Immature natural killer cell (primary cell): ENCODE measurements around the gene CCDC87. TPM values are rescaled to one million over a fixed set of nuclear protein-coding genes. Genes with fewer than 3 reads are reported as not detected.
A peak's percentile ranks its signal among the peaks of the same experiment; 100 is the strongest.
"Not testable (repeated sequence)": the region's sequence is repeated elsewhere in the genome, so short reads cannot be mapped to it uniquely, and the experiment has no call there.

Source experiments
- DNase-seq, 3 donors: peaks; one replicate each; pipeline ENCODE4 v3.0.0; 2022; ENCODE audit warnings: mixed read lengths in 1 of 3
- H3K27ac Mint-ChIP-seq, 6 donors: one replicate each; pipeline ENCODE4 v1.8.0; 2020; ENCODE audit warnings: mixed read lengths in 6 of 6, mild to moderate bottlenecking in 5 of 6, inconsistent platforms in 4 of 6, moderate library complexity in 3 of 6
- H3K27me3 Mint-ChIP-seq, 3 donors: one replicate each; pipeline ENCODE4 v1.8.0; 2020 to 2021; ENCODE audit warnings: low read depth in 3 of 3, mild to moderate bottlenecking in 3 of 3, mixed read lengths in 3 of 3, moderate library complexity in 3 of 3, inconsistent platforms in 1 of 3
- H3K36me3 Mint-ChIP-seq, 3 donors: one replicate each; pipeline ENCODE4 v1.8.0; 2020; ENCODE audit warnings: mixed read lengths in 3 of 3, inconsistent platforms in 2 of 3, mild to moderate bottlenecking in 2 of 3
- H3K4me1 Mint-ChIP-seq, 2 donors: one replicate each; pipeline ENCODE4 v1.8.0; 2020; ENCODE audit warnings: inconsistent platforms in 2 of 2, mild to moderate bottlenecking in 2 of 2, mixed read lengths in 2 of 2, moderate library complexity in 1 of 2
- H3K4me3 Mint-ChIP-seq, 5 donors: one replicate each; pipeline ENCODE4 v1.8.0; 2020; ENCODE audit warnings: mild to moderate bottlenecking in 5 of 5, mixed read lengths in 5 of 5, inconsistent platforms in 3 of 5, moderate library complexity in 3 of 5
- H3K9me3 Mint-ChIP-seq, 6 donors: one replicate each; pipeline ENCODE4 v1.8.0; 2020; ENCODE audit warnings: mild to moderate bottlenecking in 6 of 6, mixed read lengths in 6 of 6, inconsistent platforms in 4 of 6, moderate library complexity in 3 of 6
- polyA plus RNA-seq, 3 donors: library from polyadenylated mRNA; unstranded; fragments of 300-500 nt; fragmentation: Illumina TruSeq; gene quantifications; one replicate each; pipeline ENCODE4 v1.2.3, GENCODE V29; 2021

The CCDC87 gene
- polyA plus RNA-seq, 3 donors from 2014 or later: not detected

GRCh38 chr11:66548774-66549630, 43.9 kb downstream of the CCDC87 start:
- H3K9me3 Mint-ChIP-seq: no peaks in the 10 kb centered on the region
- no peak for DNase-seq
- H3K27me3 Mint-ChIP-seq: peaks cover 0 to 4% (median 3%) of the 10 kb centered on the region in 3 donors
- H3K36me3 Mint-ChIP-seq: no peaks in the 10 kb centered on the region
- peaks cover 20 to 21% of the 10 kb centered on the region in 2 donors for H3K4me1 Mint-ChIP-seq
- H3K27ac Mint-ChIP-seq: peak overlapping the region in 2 of 6 donors; percentile 10 to 20
- H3K4me3 Mint-ChIP-seq: peak overlapping the region in 3 of 5 donors; percentile 21 to 53 (median 39)

GRCh38 chr11:66548041-66548440, 44.8 kb downstream of the CCDC87 start:
- no peak overlapping the region for H3K27ac Mint-ChIP-seq
- no peaks in the 10 kb centered on the region for H3K9me3 Mint-ChIP-seq
- H3K27me3 Mint-ChIP-seq: peaks cover 0 to 5% (median 3%) of the 10 kb centered on the region in 3 donors
- H3K4me3 Mint-ChIP-seq: peak overlapping the region in 2 of 5 donors; percentile 33 to 42
- no peak for DNase-seq
- H3K4me1 Mint-ChIP-seq: peaks cover 30% of the 10 kb centered on the region in 2 donors
- peaks cover 0 to 3% (median 0%) of the 10 kb centered on the region in 3 donors for H3K36me3 Mint-ChIP-seq

GRCh38 chr11:66547662-66548009, 45.2 kb downstream of the CCDC87 start:
- H3K36me3 Mint-ChIP-seq: peaks cover 0 to 3% (median under 1%) of the 10 kb centered on the region in 3 donors
- H3K27me3 Mint-ChIP-seq: peaks cover 0 to 5% (median 3%) of the 10 kb centered on the region in 3 donors
- H3K27ac Mint-ChIP-seq: no peak overlapping the region
- H3K4me3 Mint-ChIP-seq: peak overlapping the region in 1 of 5 donors; percentile 33
- DNase-seq: no peak
- H3K9me3 Mint-ChIP-seq: no peaks in the 10 kb centered on the region
- H3K4me1 Mint-ChIP-seq: peaks cover 33 to 34% of the 10 kb centered on the region in 2 donors

- Mint-ChIP-seq H3K27me3 (peaks cover 0 to 6% (median 5%) of the 10 kb centered on the region in 3 donors), H3K27ac (peak overlapping the region; percentile 6 to 90 (median 74)), H3K4me1 (peaks cover 38 to 40% of the 10 kb centered on the region in 2 donors)
Observed at GRCh38 chr11:66546966-66547661, 45.7 kb downstream of the CCDC87 start.

GRCh38 chr11:66546368-66546965, 46.4 kb downstream of the CCDC87 start, which contains the start of gene ACTN3:
Gene ACTN3 (plus strand): TSS chr11:66546903. CDS start chr11:66546938, 35 bp downstream.
- Mint-ChIP-seq H3K9me3 (no peaks in the 10 kb centered on the region), H3K36me3 (peaks cover 7 to 11% (median 10%) of the 10 kb centered on the region in 3 donors), H3K27me3 (peaks cover 0 to 8% (median 6%) of the 10 kb centered on the region in 3 donors), H3K4me1 (peaks cover 39 to 42% of the 10 kb centered on the region in 2 donors), H3K4me3 (peak within 1 kb of the TSS; percentile 86 to 92 (median 88)), H3K27ac (peak within 1 kb of the TSS; percentile 76 to 90 (median 82))
- DNase-seq: peak in 1 of 3 donors; percentile 13

More at GRCh38 chr11:66546966-66547661, 45.7 kb downstream of the CCDC87 start:
- H3K9me3 Mint-ChIP-seq: no peaks in the 10 kb centered on the region
- no peak for DNase-seq
- H3K36me3 Mint-ChIP-seq: peaks cover 2 to 6% (median 4%) of the 10 kb centered on the region in 3 donors
- H3K4me3 Mint-ChIP-seq: peak overlapping the region; percentile 86 to 92 (median 88)

- Mint-ChIP-seq H3K4me1 (peaks cover 39 to 42% of the 10 kb centered on the region in 2 donors), H3K4me3 (peak within 1 kb of the TSS; percentile 86 to 93 (median 90)), H3K27me3 (peaks cover 0 to 8% (median 7%) of the 10 kb centered on the region in 3 donors), H3K9me3 (no peaks in the 10 kb centered on the region), H3K27ac (peak within 1 kb of the TSS; percentile 84 to 93 (median 90)), H3K36me3 (peaks cover 9 to 12% (median 11%) of the 10 kb centered on the region in 3 donors)
- peak; percentile 88 to 89 (median 89) for DNase-seq
Observed at GRCh38 chr11:66545701-66546367, 47.0 kb downstream of the CCDC87 start, which contains the start of gene ZDHHC24. Gene ZDHHC24 (minus strand): TSS chr11:66546048. CDS start chr11:66546003, 45 bp downstream.

- peak overlapping the region; percentile 84 to 93 (median 88) for H3K4me3 Mint-ChIP-seq
- not testable (repeated sequence) for DNase-seq, H3K27me3 Mint-ChIP-seq, H3K9me3 Mint-ChIP-seq
- H3K4me1 Mint-ChIP-seq: peaks cover 39 to 42% of the 10 kb centered on the region in 2 donors
- peak overlapping the region; percentile 85 to 93 (median 90) for H3K27ac Mint-ChIP-seq
- H3K36me3 Mint-ChIP-seq: peaks cover 9 to 12% (median 11%) of the 10 kb centered on the region in 3 donors
Observed at GRCh38 chr11:66544952-66545351, 47.9 kb downstream of the CCDC87 start.

- H3K27ac Mint-ChIP-seq: peak overlapping the region; percentile 86 to 94 (median 92)
- H3K9me3 Mint-ChIP-seq: no peaks in the 10 kb centered on the region
- H3K36me3 Mint-ChIP-seq: peaks cover 13 to 15% (median 14%) of the 10 kb centered on the region in 3 donors
- DNase-seq: peak; percentile 81 to 86 (median 84)
- peaks cover 0 to 7% (median 5%) of the 10 kb centered on the region in 3 donors for H3K27me3 Mint-ChIP-seq
- peak overlapping the region; percentile 72 to 83 (median 77) for H3K4me3 Mint-ChIP-seq
- H3K4me1 Mint-ChIP-seq: peaks cover 39 to 42% of the 10 kb centered on the region in 2 donors
Observed at GRCh38 chr11:66543263-66544107, 49.4 kb downstream of the CCDC87 start.

GRCh38 chr11:66542362-66542761, 50.5 kb downstream of the CCDC87 start:
- Mint-ChIP-seq H3K36me3 (peaks cover 16 to 17% (median 16%) of the 10 kb centered on the region in 3 donors), H3K27ac (peak overlapping the region; percentile 86 to 94 (median 92)), H3K4me1 (peaks cover 39 to 42% of the 10 kb centered on the region in 2 donors), H3K4me3 (peak overlapping the region in 3 of 5 donors; percentile 48 to 50 (median 48)), H3K9me3 (no peaks in the 10 kb centered on the region), H3K27me3 (peaks cover 0 to 7% (median 5%) of the 10 kb centered on the region in 3 donors)
- no peak for DNase-seq

GRCh38 chr11:66541892-66542291, 51.0 kb downstream of the CCDC87 start:
- peak overlapping the region in 3 of 5 donors; percentile 31 to 41 (median 35) for H3K4me3 Mint-ChIP-seq

GRCh38 chr11:66540598-66540997, 52.3 kb downstream of the CCDC87 start:
- peaks cover 30 to 40% of the 10 kb centered on the region in 2 donors for H3K4me1 Mint-ChIP-seq
- H3K4me3 Mint-ChIP-seq, H3K9me3 Mint-ChIP-seq, DNase-seq, H3K27me3 Mint-ChIP-seq: not testable (repeated sequence)
- H3K27ac Mint-ChIP-seq: peak overlapping the region in 1 of 6 donors; percentile 29
- peaks cover 19 to 23% (median 23%) of the 10 kb centered on the region in 3 donors for H3K36me3 Mint-ChIP-seq

More at GRCh38 chr11:66541892-66542291, 51.0 kb downstream of the CCDC87 start:
- no peaks in the 10 kb centered on the region for H3K9me3 Mint-ChIP-seq
- DNase-seq: no peak
- peak overlapping the region; percentile 85 to 94 (median 92) for H3K27ac Mint-ChIP-seq
- H3K4me1 Mint-ChIP-seq: peaks cover 37 to 42% of the 10 kb centered on the region in 2 donors
- H3K27me3 Mint-ChIP-seq: peaks cover 0 to 7% (median 5%) of the 10 kb centered on the region in 3 donors
- H3K36me3 Mint-ChIP-seq: peaks cover 16 to 19% (median 16%) of the 10 kb centered on the region in 3 donors
